ENCODE results near the gene NTN5. TPM values are rescaled to one million over a fixed set of nuclear protein-coding genes. Genes with fewer than 3 reads are reported as not detected.

Gene NTN5
- total RNA-seq, 1 experiment from 2014 or later = 0.55 TPM

DNA sequence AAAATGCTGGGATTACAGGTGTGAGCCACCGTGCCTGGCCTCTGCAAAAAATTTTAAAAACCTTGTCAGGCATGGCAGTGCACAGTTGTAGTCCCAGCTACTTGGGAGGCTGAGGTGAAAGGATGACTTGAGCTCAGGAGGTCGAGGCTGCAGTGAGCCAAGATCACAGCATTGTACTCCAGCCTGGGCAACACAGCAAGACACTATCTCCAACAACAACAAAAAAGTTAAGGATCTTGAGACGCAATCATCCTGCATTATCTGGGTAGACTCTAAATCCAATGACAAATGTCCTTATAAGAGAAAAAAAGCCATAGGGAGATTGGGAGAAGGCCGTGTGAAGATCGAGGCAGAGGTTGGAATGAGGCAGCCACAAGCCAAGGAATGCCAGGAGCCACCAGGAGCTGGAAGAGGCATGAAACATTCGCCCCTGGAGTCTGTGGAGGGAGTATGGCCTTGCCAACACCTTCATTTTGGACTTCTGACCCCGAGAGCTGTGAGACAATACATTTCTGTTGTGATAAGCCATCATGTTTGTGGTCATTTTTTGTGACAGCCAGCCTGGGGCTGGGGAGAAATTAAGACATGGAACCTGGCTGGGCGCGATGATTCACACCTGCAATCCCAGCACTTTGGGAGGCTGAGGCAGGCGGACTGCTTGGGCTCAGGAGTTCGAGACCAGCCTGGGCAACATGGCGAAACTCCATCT is 21.7 kb downstream of the NTN5 start:
- Mint-ChIP-seq H3K27ac (no peak overlapping the region), H3K4me1 (peaks cover 14 to 15% of the 10 kb centered on the region in 2 experiments), H3K27me3 (ENCODE audit: low read depth) (peaks cover 5% of the 10 kb centered on the region), H3K36me3 (ENCODE audit: insufficient read depth in 1 of 3, low read depth in 3 of 3) (peaks cover 0 to 5% (median 0%) of the 10 kb centered on the region in 3 experiments; a peak in 2 of 7 replicates), H3K9me3 (peaks cover 0 to 4% of the 10 kb centered on the region in 2 experiments; a peak in 2 of 5 replicates), H3K4me3 (no peak overlapping the region)
- Histone ChIP-seq H3K23ac (ENCODE audit: insufficient read length, low read depth, low read length) (no peak overlapping the region), H2BK20ac (ENCODE audit: low read depth, low read length, poor library complexity, severe bottlenecking) (no peak overlapping the region), H3K27ac (ENCODE audit: insufficient read length, low read depth, low read length) (no peak overlapping the region), H3K23me2 (ENCODE audit: insufficient read length, low read depth, low read length, poor library complexity, severe bottlenecking) (peaks cover under 1% of the 10 kb centered on the region), H3K14ac (ENCODE audit: insufficient read depth, low read length) (no peak overlapping the region), H2BK120ac (ENCODE audit: low read depth, low read length, poor library complexity, severe bottlenecking) (no peak overlapping the region), H4K5ac (ENCODE audit: insufficient read length, low read depth, low read length) (no peak overlapping the region), H3K18ac (ENCODE audit: insufficient read length, low read depth, low read length) (no peak overlapping the region), H3T11ph (ENCODE audit: low read length) (no peak overlapping the region), H3K79me2 (ENCODE audit: insufficient read depth, low read length) (no peaks in the 10 kb centered on the region), H3K9me3 (ENCODE audit: control insufficient read depth, low read depth, low read length) (no peaks in the 10 kb centered on the region), H3K4ac (ENCODE audit: low read depth, low read length) (no peak overlapping the region), H2AFZ (ENCODE audit: low read length) (no peak overlapping the region), H3K4me2 (ENCODE audit: insufficient read depth, insufficient read length, low read length) (no peak overlapping the region), H3K56ac (ENCODE audit: insufficient read length, low read depth, low read length) (no peak overlapping the region), H3K27me3 (ENCODE audit: insufficient read depth, low read length) (no peaks in the 10 kb centered on the region), H4K8ac (replicated peaks; ENCODE audit: insufficient read length, low read depth, low read length) (no peak overlapping the region), H3K79me1 (ENCODE audit: insufficient read depth, low read depth, low read length, poor library complexity, severe bottlenecking) (no peaks in the 10 kb centered on the region), H4K91ac (ENCODE audit: insufficient read length, low read depth, low read length) (no peak overlapping the region), H4K20me1 (ENCODE audit: control insufficient read depth, insufficient read depth, insufficient read length) (no peaks in the 10 kb centered on the region), H2AK5ac (ENCODE audit: insufficient read length, low read length) (no peak overlapping the region), H3K9ac (ENCODE audit: extremely low read depth, insufficient read length, low read length) (no peak overlapping the region), H2BK15ac (ENCODE audit: low read depth, low read length) (peak overlapping the region; percentile 12; the same call in 1 of the 2 replicates), H3K4me1 (ENCODE audit: insufficient read depth, low read length) (no peaks in the 10 kb centered on the region), H2BK5ac (ENCODE audit: insufficient read length, low read length) (no peak overlapping the region), H2BK12ac (ENCODE audit: insufficient read length, low read depth, low read length) (no peak overlapping the region)
- TF ChIP-seq, protein P1, sequence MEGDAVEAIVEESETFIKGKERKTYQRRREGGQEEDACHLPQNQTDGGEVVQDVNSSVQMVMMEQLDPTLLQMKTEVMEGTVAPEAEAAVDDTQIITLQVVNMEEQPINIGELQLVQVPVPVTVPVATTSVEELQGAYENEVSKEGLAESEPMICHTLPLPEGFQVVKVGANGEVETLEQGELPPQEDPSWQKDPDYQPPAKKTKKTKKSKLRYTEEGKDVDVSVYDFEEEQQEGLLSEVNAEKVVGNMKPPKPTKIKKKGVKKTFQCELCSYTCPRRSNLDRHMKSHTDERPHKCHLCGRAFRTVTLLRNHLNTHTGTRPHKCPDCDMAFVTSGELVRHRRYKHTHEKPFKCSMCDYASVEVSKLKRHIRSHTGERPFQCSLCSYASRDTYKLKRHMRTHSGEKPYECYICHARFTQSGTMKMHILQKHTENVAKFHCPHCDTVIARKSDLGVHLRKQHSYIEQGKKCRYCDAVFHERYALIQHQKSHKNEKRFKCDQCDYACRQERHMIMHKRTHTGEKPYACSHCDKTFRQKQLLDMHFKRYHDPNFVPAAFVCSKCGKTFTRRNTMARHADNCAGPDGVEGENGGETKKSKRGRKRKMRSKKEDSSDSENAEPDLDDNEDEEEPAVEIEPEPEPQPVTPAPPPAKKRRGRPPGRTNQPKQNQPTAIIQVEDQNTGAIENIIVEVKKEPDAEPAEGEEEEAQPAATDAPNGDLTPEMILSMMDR (conservative IDR thresholded peaks at IDR 0.05) = no peak
- no CpG with 5 or more reads among the region's 12 CpGs for WGBS (ENCODE audit: extremely low coverage, insufficient read length, low lambda C conversion rate)
- DNase-seq = no peak
